SKM-1 (cell line): ENCODE measurements around the gene MYOC.
"Not testable (repeated sequence)": the region's sequence is repeated elsewhere in the genome, so short reads cannot be mapped to it uniquely, and the experiment has no call there.

Experiments used
- DNase-seq: peaks from one replicate; lab custom pipeline; 2025; ENCODE audit not compliant: unreplicated experiment; lab: John Stamatoyannopoulos, UW

MYOC gene

DNA sequence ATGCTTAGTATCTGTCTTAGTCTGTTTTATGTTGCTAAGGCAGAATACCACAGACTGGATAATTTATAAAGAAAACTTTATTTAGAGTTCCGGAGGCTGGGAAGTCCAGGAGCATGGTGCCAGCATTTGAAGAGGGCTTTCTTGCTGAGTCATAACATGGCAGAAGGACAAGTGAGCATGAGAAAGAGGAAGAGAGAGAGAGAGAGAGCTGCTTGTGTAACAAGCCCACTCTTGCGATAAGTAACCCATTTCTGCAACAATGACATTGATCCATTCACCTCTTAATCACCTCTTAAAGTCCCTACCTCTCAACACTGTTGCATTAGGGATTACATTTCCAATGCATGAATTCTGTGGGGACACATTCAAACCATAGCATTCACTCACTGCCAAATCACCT is 42.1 kb downstream of the MYOC start:
- DNase-seq: peak; percentile 62

DNA sequence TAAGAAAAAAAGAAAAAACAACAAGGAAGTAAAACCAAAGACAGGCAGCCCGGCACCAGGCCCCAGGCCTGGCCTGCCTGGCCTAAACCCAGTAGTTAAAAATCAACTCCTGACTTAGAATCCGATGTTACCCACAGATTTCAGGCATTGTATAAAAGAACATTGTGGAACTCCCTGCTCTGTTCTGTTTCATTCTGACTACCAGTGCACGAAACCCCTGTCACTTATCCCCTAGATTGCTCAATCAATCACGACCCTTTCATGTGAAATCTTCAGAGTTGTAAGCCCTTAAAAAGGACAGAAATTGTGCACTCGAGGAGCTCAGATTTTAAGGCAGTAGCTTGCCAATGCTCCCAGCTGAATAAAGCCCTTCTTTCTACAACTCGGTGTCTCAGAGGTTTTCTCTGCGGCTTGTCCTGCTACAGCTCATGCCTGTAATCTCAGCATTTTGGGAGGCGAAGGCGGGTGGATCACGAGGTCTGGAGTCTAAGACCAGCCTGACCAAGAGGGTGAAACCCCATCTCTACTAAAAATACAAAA is 46.0 kb downstream of the MYOC start:
- DNase-seq: no peak

DNA sequence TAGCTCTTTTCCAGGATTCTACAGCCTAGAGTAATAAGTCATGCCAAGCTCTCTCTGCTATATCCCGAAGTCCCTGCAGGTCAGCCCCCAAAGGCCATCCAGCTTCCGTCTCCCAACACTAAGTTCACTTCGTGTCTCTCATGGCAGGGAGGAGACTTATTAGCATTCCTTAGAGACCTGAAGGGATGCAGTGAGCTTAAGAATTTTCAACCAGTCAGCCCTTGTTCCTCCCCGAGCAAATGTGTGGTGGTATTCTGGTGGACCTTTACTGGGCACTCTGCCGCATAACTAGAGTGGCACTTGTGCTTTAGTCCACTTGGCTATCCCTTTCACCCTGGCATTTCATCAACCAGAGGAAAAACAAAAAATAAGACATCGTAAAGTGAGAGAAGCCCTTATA is 49.4 kb downstream of the MYOC start:
- DNase-seq: not testable (repeated sequence)

DNA sequence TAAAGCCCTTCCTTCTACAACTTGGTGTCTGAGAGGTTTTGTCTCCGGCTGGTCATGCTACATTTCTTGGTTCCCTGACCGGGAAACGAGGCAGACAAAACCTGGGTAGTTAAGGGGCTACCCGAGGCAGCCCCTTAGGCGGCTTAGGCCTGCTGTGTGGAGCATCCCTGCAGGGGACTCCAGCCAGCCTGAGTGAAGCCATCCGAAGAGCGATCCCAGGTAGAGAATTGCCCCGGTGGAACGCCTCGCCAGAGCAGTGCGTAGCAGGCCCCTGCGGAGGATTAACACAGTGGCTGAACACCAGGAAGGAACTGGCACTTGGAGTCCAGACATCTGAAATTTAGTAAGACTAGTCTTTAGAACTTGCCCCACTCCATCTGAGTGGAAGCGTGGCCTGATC is 51.6 kb downstream of the MYOC start:
- DNase-seq: no peak

DNA sequence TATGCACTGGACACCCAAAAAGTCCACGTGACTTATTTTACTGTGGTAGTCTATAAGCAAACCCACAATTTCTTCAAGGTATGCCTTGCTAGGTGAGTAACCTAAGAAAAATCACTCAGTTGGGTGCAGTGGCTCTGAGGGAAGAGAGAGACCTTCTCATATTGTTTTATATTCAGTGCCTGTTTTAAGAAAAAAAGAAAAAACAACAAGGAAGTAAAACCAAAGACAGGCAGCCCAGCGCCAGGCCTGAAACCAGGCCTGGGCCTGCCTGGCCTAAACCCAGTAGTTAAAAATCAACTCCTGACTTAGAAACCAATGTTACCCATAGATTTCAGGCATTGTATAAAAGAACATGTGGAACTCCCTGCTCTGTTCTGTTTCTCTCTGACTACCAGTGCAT is 52.2 kb downstream of the MYOC start:
- not testable (repeated sequence) for DNase-seq

DNA sequence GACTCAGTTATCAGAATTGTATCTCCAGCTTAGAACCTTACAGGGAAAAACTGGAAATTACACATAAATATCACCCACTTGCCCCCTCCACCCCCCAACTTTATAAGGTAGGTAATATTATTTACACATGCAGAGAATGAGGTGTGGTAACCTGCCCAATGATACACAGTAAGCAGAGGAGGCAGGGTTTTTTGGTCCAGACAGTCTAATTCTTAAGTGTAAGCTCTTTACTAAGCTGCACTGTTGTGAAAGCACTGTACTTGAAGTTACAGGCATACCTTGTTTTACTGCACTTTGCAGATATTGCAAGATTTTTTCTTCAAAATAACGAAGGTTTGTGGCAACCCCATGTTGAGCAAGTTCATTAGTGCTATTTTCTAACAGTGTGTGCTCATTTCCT is 55.3 kb downstream of the MYOC start:
- DNase-seq: no peak

DNA sequence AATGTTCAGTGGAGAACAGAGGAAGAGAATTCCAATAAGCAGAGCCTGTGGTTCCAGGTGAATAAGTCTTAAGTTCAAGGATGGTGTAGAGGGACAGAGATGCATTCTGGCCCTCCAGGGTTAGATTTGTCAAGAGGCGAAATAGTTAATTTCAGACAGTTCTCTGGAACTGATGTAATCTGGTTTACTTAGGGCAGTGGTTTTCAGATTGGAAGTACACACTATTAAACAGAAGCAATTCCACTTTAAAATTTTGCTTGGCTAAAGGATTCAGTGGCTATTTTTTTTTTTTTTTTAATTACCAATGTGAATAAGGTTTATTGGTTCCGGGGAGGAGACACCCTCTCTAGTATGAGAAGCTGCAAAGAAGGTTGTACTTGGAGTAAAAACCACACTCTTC is 55.8 kb downstream of the MYOC start:
- no peak for DNase-seq

DNA sequence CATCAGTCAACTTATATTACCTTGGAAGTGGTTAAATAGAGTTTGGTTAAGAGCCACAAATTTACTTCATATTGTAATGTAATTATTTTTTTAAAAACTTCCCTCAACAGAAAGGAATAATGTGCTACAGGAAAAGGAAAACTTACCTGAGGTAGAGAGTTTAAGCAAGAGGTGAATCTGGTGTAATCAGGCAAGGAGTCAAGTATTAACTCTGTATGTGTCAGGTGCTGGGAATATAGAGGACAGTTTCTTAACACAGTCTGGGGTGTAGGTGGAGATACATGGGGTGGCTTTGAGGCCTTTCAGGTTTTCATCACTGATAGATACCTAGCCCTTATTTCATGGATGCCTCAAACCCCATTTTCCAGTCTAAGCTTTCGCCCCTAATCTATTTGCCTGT is 56.4 kb downstream of the MYOC start:
- DNase-seq: no peak

DNA sequence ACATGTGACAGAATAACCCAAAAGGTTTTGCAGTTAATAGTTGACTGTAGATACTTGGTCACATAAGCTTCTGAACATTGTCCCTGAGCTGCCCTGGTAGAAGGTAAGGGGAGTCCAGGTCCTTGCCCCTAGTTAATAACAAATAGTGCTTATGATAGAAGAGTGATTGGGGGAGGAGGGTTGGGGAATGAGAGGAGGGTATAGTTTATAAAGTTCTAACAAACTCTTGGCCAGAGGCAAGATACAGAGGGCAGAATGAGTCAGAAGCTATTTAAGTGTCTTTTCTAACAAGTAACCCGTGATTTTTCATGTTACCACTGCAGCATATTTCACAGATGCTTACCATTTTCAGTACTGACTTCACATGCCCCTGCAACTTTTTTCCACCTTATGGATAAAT is 57.2 kb downstream of the MYOC start:
- no peak for DNase-seq

DNA sequence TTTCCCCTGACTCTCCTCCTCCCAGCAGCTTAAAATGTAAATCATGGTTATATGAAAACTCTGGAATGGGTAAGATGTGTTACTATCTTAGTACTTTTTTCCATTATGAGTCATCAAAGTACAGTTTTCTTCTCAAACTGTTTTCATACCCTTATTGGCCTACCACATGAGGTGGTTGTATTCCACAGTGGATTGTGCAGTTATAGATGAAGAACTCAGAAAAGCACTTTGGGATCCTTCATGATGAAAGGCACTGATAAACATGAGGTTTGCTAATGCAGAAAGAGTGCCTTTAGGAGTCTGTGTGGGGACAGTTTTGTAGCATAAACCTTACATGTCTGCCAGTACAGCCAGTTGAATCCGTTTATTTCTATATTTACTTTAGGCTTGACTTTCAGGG is 62.5 kb downstream of the MYOC start:
- no peak for DNase-seq

DNA sequence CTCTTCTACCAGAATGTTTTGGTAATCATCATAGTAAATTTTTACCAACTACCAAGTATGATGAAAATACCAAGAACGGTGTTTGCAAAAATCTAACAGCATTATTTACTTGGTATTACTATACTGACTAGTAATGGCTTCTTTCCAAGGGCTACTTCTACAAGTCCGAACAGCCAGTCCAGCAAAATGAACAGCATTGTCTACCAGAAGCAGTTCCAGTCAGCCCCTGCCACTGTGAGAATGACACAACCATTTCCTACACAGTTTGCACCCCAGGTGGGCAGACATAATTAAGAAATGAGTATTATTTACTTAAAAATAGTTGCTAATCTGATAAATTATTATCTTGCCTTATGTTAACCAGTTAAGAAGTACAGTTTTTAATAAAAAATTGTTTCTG is 64.3 kb downstream of the MYOC start:
- DNase-seq: no peak

DNA sequence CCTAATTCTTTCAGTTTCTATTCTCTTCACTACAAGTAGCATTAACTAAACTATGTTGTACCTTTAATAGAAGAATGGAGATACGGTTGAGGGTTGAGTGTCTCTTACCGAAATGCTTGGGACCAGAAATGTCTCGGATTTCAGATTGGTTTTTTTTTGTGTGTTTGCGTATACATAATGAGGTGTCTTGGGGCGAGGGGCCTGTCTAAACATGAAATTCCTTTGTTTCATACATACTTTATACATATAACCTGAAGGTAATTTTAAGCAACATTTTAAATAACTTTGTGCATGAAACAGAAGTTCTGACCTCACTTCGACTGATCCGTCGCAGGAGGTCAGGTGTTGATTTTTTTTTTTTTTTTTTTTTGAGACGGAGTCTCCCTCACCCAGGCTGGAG is 66.8 kb downstream of the MYOC start:
- no peak for DNase-seq
